Thymus (tissue), 11 donors: ENCODE measurements around the gene ADAMTS17. TPM values are rescaled to one million over a fixed set of nuclear protein-coding genes. Genes with fewer than 3 reads are reported as not detected.

Experiments used
- DNase-seq, 9 donors: peaks; one replicate each; pipeline ENCODE4 v3.0.0-alpha.2; 2013; ENCODE audit warnings: low spot score in 9 of 9, low read depth in 6 of 9, missing footprints in 1 of 9
- H3K27ac ChIP-seq, 2 donors: one replicate each; pipeline ENCODE4 v1.5.1; 2013; ENCODE audit warnings: control low read depth in 1 of 2, low read depth in 1 of 2, low read length in 1 of 2, mild to moderate bottlenecking in 1 of 2, moderate library complexity in 1 of 2
- H3K27me3 ChIP-seq, 2 donors: one replicate each; pipeline ENCODE4 v1.5.1; 2013; ENCODE audit warnings: low read length in 1 of 2; ENCODE audit not compliant: control insufficient read depth in 2 of 2, insufficient read depth in 1 of 2
- H3K36me3 ChIP-seq, 2 donors: one replicate each; pipeline ENCODE4 v1.5.1; 2013; ENCODE audit warnings: low read length in 1 of 2, mild to moderate bottlenecking in 1 of 2, moderate library complexity in 1 of 2; ENCODE audit not compliant: control insufficient read depth in 2 of 2, insufficient read depth in 2 of 2
- H3K4me1 ChIP-seq, 2 donors: one replicate each; pipeline ENCODE4 v1.5.1; 2013; ENCODE audit warnings: low read length in 2 of 2; ENCODE audit not compliant: control insufficient read depth in 2 of 2, insufficient read depth in 2 of 2
- H3K4me3 ChIP-seq, 2 donors: one replicate each; pipeline ENCODE4 v1.5.1; 2013; ENCODE audit warnings: low read length in 2 of 2, control low read depth in 1 of 2, mild to moderate bottlenecking in 1 of 2
- H3K9me3 ChIP-seq, 2 donors: one replicate each; pipeline ENCODE4 v1.5.1; 2013; ENCODE audit warnings: low read length in 1 of 2, mild to moderate bottlenecking in 1 of 2; ENCODE audit not compliant: control insufficient read depth in 2 of 2, insufficient read depth in 1 of 2
- WGBS: extraction: QIAGEN DNeasy Blood & Tissue Kit; methylation state at CpG from one replicate; pipeline ENCODE4 v1.1.7; 2013; 5-methylcytosine and 5-hydroxymethylcytosine counted together
- polyA plus RNA-seq: library from polyadenylated mRNA; stranded (reverse); fragments of 200-250 nt; gene quantifications from one replicate; pipeline ENCODE4 v1.2.3, GENCODE V29; 2013
- total RNA-seq: library from RNA; stranded (reverse); fragments of 120-200 nt; gene quantifications from one replicate; pipeline ENCODE4 v1.2.4, GENCODE V29; 2013
- donor health status: healthy.

Gene ADAMTS17
- total and polyA plus RNA-seq, 2 donors = 5.6 to 10.4 TPM

GRCh38 chr15:100100926-100101325 is 240.8 kb downstream of the ADAMTS17 start:
- no peak overlapping the region for H3K4me3 ChIP-seq
- DNase-seq = no peak
- H3K9me3 ChIP-seq = no peaks in the 10 kb centered on the region
- H3K27me3 ChIP-seq = no peaks in the 10 kb centered on the region
- no peak overlapping the region for H3K27ac ChIP-seq
- 94% methylated on average over 6 of the region's 6 CpGs for WGBS
- H3K4me1 ChIP-seq = no peaks in the 10 kb centered on the region
- no peaks in the 10 kb centered on the region for H3K36me3 ChIP-seq

GRCh38 chr15:100099976-100100375 is 241.8 kb downstream of the ADAMTS17 start:
- Histone ChIP-seq H3K9me3 (no peaks in the 10 kb centered on the region), H3K27ac (no peak overlapping the region), H3K4me3 (no peak overlapping the region), H3K36me3 (no peaks in the 10 kb centered on the region), H3K27me3 (no peaks in the 10 kb centered on the region), H3K4me1 (no peaks in the 10 kb centered on the region)
- no peak for DNase-seq
- WGBS = 96% methylated on average over 12 of the region's 12 CpGs

GRCh38 chr15:100098705-100099104 is 243.1 kb downstream of the ADAMTS17 start:
- Histone ChIP-seq H3K36me3 (peaks cover 0 to 1% of the 10 kb centered on the region in 2 donors), H3K9me3 (no peaks in the 10 kb centered on the region), H3K27me3 (no peaks in the 10 kb centered on the region), H3K4me3 (no peak overlapping the region), H3K27ac (no peak overlapping the region), H3K4me1 (no peaks in the 10 kb centered on the region)
- 98% methylated on average over 3 of the region's 3 CpGs for WGBS
- DNase-seq = no peak

GRCh38 chr15:100097342-100098127 is 244.2 kb downstream of the ADAMTS17 start:
- Histone ChIP-seq H3K4me3 (no peak overlapping the region), H3K4me1 (no peaks in the 10 kb centered on the region), H3K27me3 (no peaks in the 10 kb centered on the region), H3K27ac (no peak overlapping the region), H3K36me3 (peaks cover 0 to 12% of the 10 kb centered on the region in 2 donors), H3K9me3 (no peaks in the 10 kb centered on the region)
- no peak for DNase-seq
- WGBS = 93% methylated on average over 13 of the region's 13 CpGs

GRCh38 chr15:100096700-100097099 is 245.1 kb downstream of the ADAMTS17 start:
- no peak for DNase-seq
- Histone ChIP-seq H3K27me3 (no peaks in the 10 kb centered on the region), H3K4me3 (no peak overlapping the region), H3K27ac (no peak overlapping the region), H3K9me3 (no peaks in the 10 kb centered on the region), H3K4me1 (no peaks in the 10 kb centered on the region), H3K36me3 (peaks cover 0 to 17% of the 10 kb centered on the region in 2 donors)
- 92% methylated on average over 4 of the region's 4 CpGs for WGBS

GRCh38 chr15:100096248-100096600 is 245.6 kb downstream of the ADAMTS17 start:
- H3K9me3 ChIP-seq = no peaks in the 10 kb centered on the region
- no peaks in the 10 kb centered on the region for H3K27me3 ChIP-seq
- no peak overlapping the region for H3K4me3 ChIP-seq
- no peak for DNase-seq
- H3K27ac ChIP-seq = no peak overlapping the region
- 95% methylated on average over 9 of the region's 9 CpGs for WGBS
- H3K36me3 ChIP-seq = peaks cover 0 to 17% of the 10 kb centered on the region in 2 donors
- H3K4me1 ChIP-seq = no peaks in the 10 kb centered on the region

- Histone ChIP-seq H3K4me3 (no peak overlapping the region), H3K36me3 (peaks cover 0 to 17% of the 10 kb centered on the region in 2 donors), H3K27me3 (no peaks in the 10 kb centered on the region), H3K9me3 (no peaks in the 10 kb centered on the region), H3K27ac (no peak overlapping the region), H3K4me1 (no peaks in the 10 kb centered on the region)
- no peak for DNase-seq
- WGBS = 86% methylated on average over 13 of the region's 13 CpGs
These were observed 246.1 kb downstream of the ADAMTS17 start for GRCh38 chr15:100095541-100096247.

GRCh38 chr15:100094127-100094510 is 247.7 kb downstream of the ADAMTS17 start:
- WGBS = 87% methylated on average over 3 of the region's 3 CpGs
- H3K9me3 ChIP-seq = no peaks in the 10 kb centered on the region
- no peaks in the 10 kb centered on the region for H3K4me1 ChIP-seq
- H3K27ac ChIP-seq = no peak overlapping the region
- no peak overlapping the region for H3K4me3 ChIP-seq
- H3K27me3 ChIP-seq = no peaks in the 10 kb centered on the region
- DNase-seq = no peak
- H3K36me3 ChIP-seq = peaks cover 0 to 17% of the 10 kb centered on the region in 2 donors
